Caco-2 (cell line): Measurements from ENCODE around the gene TMEM132D. TPM values are rescaled to one million over a fixed set of nuclear protein-coding genes. Genes with fewer than 3 reads are reported as not detected.

Source experiments
- BruUV-seq: library from RNA; stranded (reverse); fragments of 400-500 nt; replicated peaks from 2 replicates; lab custom pipeline; 2021; lab: Mats Ljungman, UMichigan
- CTCF ChIA-PET: fragments of 300-600 bp; sonication (Branson Sonifier 250); formaldehyde crosslinking; loops from one replicate; lab custom pipeline; 2022; ENCODE audit warnings: antibody characterized with exemption; lab: Charles Lee
- POLR2A ChIA-PET: fragments of 300-600 bp; sonication (Branson Sonifier 250); formaldehyde crosslinking; loops from one replicate; lab custom pipeline; 2022; ENCODE audit warnings: antibody characterized with exemption; lab: Charles Lee
- DNase-seq, 2 experiments: peaks; one replicate each; pipeline versions ENCODE4 v3.0.0 to v3.0.0-alpha.2; 2020 to 2022
- H3K27me3 ChIP-seq: replicated peaks from 2 replicates; pipeline ENCODE4 v1.6.0; 2011; ENCODE audit warnings: low read length; ENCODE audit not compliant: control insufficient read depth, insufficient read depth
- H3K36me3 ChIP-seq: 2 replicates; pipeline ENCODE4 v1.5.1; 2011; ENCODE audit warnings: low read length; ENCODE audit not compliant: control insufficient read depth, insufficient read depth
- H3K4me1 ChIP-seq: fragments of 250-450 bp; sonication (Bioruptor Pico); 2 replicates; pipeline ENCODE4 v1.5.1; 2020; ENCODE audit warnings: mild to moderate bottlenecking
- H3K4me3 ChIP-seq: 2 replicates; pipeline ENCODE4 v1.5.1; 2011; ENCODE audit warnings: low read depth, mild to moderate bottlenecking, control low read depth, low read length
- H3K9me3 ChIP-seq: fragments of 250-450 bp; sonication (Bioruptor Pico); 2 replicates; pipeline ENCODE4 v1.5.1; 2020; ENCODE audit warnings: mild to moderate bottlenecking, moderate library complexity
- H3K27ac Mint-ChIP-seq: one replicate; pipeline ENCODE4 v1.8.0; 2022; ENCODE audit warnings: mixed read lengths; ENCODE audit not compliant: unreplicated experiment
- H3K27me3 Mint-ChIP-seq: one replicate; pipeline ENCODE4 v1.8.0; 2022; ENCODE audit warnings: mixed read lengths; ENCODE audit not compliant: insufficient read depth, unreplicated experiment
- H3K36me3 Mint-ChIP-seq: one replicate; pipeline ENCODE4 v1.8.0; 2022; ENCODE audit warnings: mild to moderate bottlenecking, mixed read lengths; ENCODE audit not compliant: insufficient read depth, unreplicated experiment
- H3K4me1 Mint-ChIP-seq: one replicate; pipeline ENCODE4 v1.8.0; 2022; ENCODE audit warnings: low read depth, mixed read lengths; ENCODE audit not compliant: unreplicated experiment
- H3K4me3 Mint-ChIP-seq: one replicate; pipeline ENCODE4 v1.8.0; 2022; ENCODE audit warnings: mild to moderate bottlenecking, moderate library complexity, mixed read lengths; ENCODE audit not compliant: unreplicated experiment
- H3K9me3 Mint-ChIP-seq: one replicate; pipeline ENCODE4 v1.8.0; 2022; ENCODE audit warnings: mixed read lengths; ENCODE audit not compliant: unreplicated experiment
- CTCF ChIP-seq, 2 experiments: fragments of 200-600 bp in 1 of 2; IDR thresholded peaks; 1 replicate in 1 of 2; 2 replicates in 1 of 2; pipeline versions ENCODE4 v1.5.1 to v1.8.0; 2011 to 2022; ENCODE audit warnings: antibody characterized with exemption in 1 of 2, control low read depth in 1 of 2, inconsistent platforms in 1 of 2, low read depth in 1 of 2, low read length in 1 of 2, mild to moderate bottlenecking in 1 of 2, moderate library complexity in 1 of 2; ENCODE audit not compliant: insufficient read depth in 1 of 2, severe bottlenecking in 1 of 2, unreplicated experiment in 1 of 2
- intact Hi-C: fragments of 100-400 bp; cut with micrococcal nuclease; formaldehyde crosslinking; loops from one replicate; pipeline ENCODE4 v1.10.0; 2022; ENCODE audit not compliant: unreplicated experiment
- total RNA-seq: library from RNA; stranded (reverse); gene quantifications from 2 replicates; pipeline ENCODE4 v1.2.3, GENCODE V29; 2022

Gene TMEM132D
- total RNA-seq, 1 experiment from 2014 or later = not detected

- CTCF ChIA-PET = no interaction called here
- TF ChIP-seq CTCF (IDR thresholded peaks at IDR 0.05; ENCODE audit: insufficient read depth in 1 of 2, low read depth in 1 of 2, low read length in 1 of 2, severe bottlenecking in 1 of 2, unreplicated experiment in 1 of 2) = no peak
- POLR2A ChIA-PET = no interaction called here
- H3K36me3 ChIP-seq = no peaks in the 10 kb centered on the region
- H3K4me3 ChIP-seq = no peak overlapping the region
- Mint-ChIP-seq H3K4me1 (no peaks in the 10 kb centered on the region), H3K9me3 (no peaks in the 10 kb centered on the region), H3K27ac (no peak overlapping the region), H3K36me3 (no peaks in the 10 kb centered on the region), H3K4me3 (no peak overlapping the region), H3K27me3 (peaks cover 10% of the 10 kb centered on the region)
- no peak for DNase-seq
- BruUV-seq = no TSS peak
- H3K27me3 ChIP-seq = no peaks in the 10 kb centered on the region
- no peaks in the 10 kb centered on the region for H3K9me3 ChIP-seq
- intact Hi-C loops = no loop called here
- H3K4me1 ChIP-seq = no peaks in the 10 kb centered on the region
Measured at GRCh38 chr12:129571901-129572494, 331.8 kb downstream of the TMEM132D start.

- no peak overlapping the region for H3K27ac Mint-ChIP-seq
- no peaks in the 10 kb centered on the region for H3K9me3 ChIP-seq
- no peaks in the 10 kb centered on the region for H3K27me3 ChIP-seq
- CTCF ChIA-PET = no interaction called here
- POLR2A ChIA-PET = no interaction called here
- no peaks in the 10 kb centered on the region for H3K4me1 ChIP-seq
- DNase-seq = no peak
- intact Hi-C loops = no loop called here
- H3K36me3 Mint-ChIP-seq = no peaks in the 10 kb centered on the region
- BruUV-seq = no TSS peak
- H3K4me1 Mint-ChIP-seq = no peaks in the 10 kb centered on the region
- H3K4me3 Mint-ChIP-seq = no peak overlapping the region
- peaks cover 10% of the 10 kb centered on the region for H3K27me3 Mint-ChIP-seq
- no peak for TF ChIP-seq CTCF (IDR thresholded peaks at IDR 0.05; ENCODE audit: insufficient read depth in 1 of 2, low read depth in 1 of 2, low read length in 1 of 2, severe bottlenecking in 1 of 2, unreplicated experiment in 1 of 2)
- no peaks in the 10 kb centered on the region for H3K9me3 Mint-ChIP-seq
- H3K4me3 ChIP-seq = no peak overlapping the region
- H3K36me3 ChIP-seq = no peaks in the 10 kb centered on the region
Measured at GRCh38 chr12:129570796-129571400, 332.9 kb downstream of the TMEM132D start.

- H3K27me3 Mint-ChIP-seq = no peaks in the 10 kb centered on the region
- no peaks in the 10 kb centered on the region for H3K9me3 Mint-ChIP-seq
- no peak overlapping the region for H3K27ac Mint-ChIP-seq
- no peak for TF ChIP-seq CTCF (IDR thresholded peaks at IDR 0.05; ENCODE audit: insufficient read depth in 1 of 2, low read depth in 1 of 2, low read length in 1 of 2, severe bottlenecking in 1 of 2, unreplicated experiment in 1 of 2)
- POLR2A ChIA-PET = no interaction called here
- DNase-seq = no peak
- Histone ChIP-seq H3K27me3 (no peaks in the 10 kb centered on the region), H3K36me3 (no peaks in the 10 kb centered on the region), H3K4me3 (no peak overlapping the region), H3K9me3 (no peaks in the 10 kb centered on the region), H3K4me1 (no peaks in the 10 kb centered on the region)
- no peak overlapping the region for H3K4me3 Mint-ChIP-seq
- CTCF ChIA-PET = no interaction called here
- no peaks in the 10 kb centered on the region for H3K36me3 Mint-ChIP-seq
- BruUV-seq = no TSS peak
- intact Hi-C loops = no loop called here
- no peaks in the 10 kb centered on the region for H3K4me1 Mint-ChIP-seq
Measured at GRCh38 chr12:129566800-129567199, 337.0 kb downstream of the TMEM132D start.
